Left ventricle myocardium inferior (tissue), 1 donor: ENCODE results near the gene ENDOD1. TPM values are rescaled to one million over a fixed set of nuclear protein-coding genes. Genes with fewer than 3 reads are reported as not detected.

Source experiments
- DNase-seq: peaks from one replicate; pipeline ENCODE4 v3.0.0-alpha.2; 2020
- H3K27ac ChIP-seq: fragments of 200-600 bp; replicated peaks from 2 replicates; pipeline ENCODE4 v1.8.0; 2021
- H3K27me3 ChIP-seq: fragments of 200-600 bp; 2 replicates; pipeline ENCODE4 v1.8.0; 2021; ENCODE audit warnings: low read depth
- H3K36me3 ChIP-seq: fragments of 200-600 bp; 2 replicates; pipeline ENCODE4 v1.8.0; 2021
- H3K4me1 ChIP-seq: fragments of 200-600 bp; 2 replicates; pipeline ENCODE4 v1.8.0; 2021
- H3K4me3 ChIP-seq: fragments of 200-600 bp; 2 replicates; pipeline ENCODE4 v1.8.0; 2021; ENCODE audit warnings: mild to moderate bottlenecking, moderate library complexity
- H3K9me3 ChIP-seq: fragments of 200-600 bp; replicated peaks from 2 replicates; pipeline ENCODE4 v1.8.0; 2021
- CTCF ChIP-seq: fragments of 200-600 bp; IDR thresholded peaks from 2 replicates; pipeline ENCODE4 v1.8.0; 2021; ENCODE audit warnings: antibody characterized with exemption, mild to moderate bottlenecking, borderline replicate concordance
- intact Hi-C: fragments of 100-400 bp; cut with micrococcal nuclease; formaldehyde crosslinking; loops from one replicate; pipeline ENCODE4 v1.11.0; 2022
- total RNA-seq: library from RNA; stranded (reverse); fragmentation: NEBNext Ultra II Directional; extraction: Animal tissue kit (Norgen Biotek cat#: 25700); gene quantifications from one replicate; pipeline ENCODE4 v1.2.1, GENCODE V29; 2021
- donor health status: DM: no; HTN: yes; CAD: no; lungs with severe emphysema.

The ENDOD1 gene
- total RNA-seq, 1 donor from 2014 or later = 11.3 TPM

- Histone ChIP-seq H3K27ac (peak overlapping the region; percentile 98), H3K36me3 (peaks cover 4% of the 10 kb centered on the region), H3K27me3 (no peaks in the 10 kb centered on the region), H3K9me3 (no peaks in the 10 kb centered on the region), H3K4me3 (peak overlapping the region; percentile 89), H3K4me1 (peaks cover 45% of the 10 kb centered on the region)
- no peak for TF ChIP-seq CTCF
- intact Hi-C loops = loop anchor here (5.0 kb wide), 1 partner anchor 79 kb away; no protein-coding TSS in a partner anchor
- peak; percentile 65 for DNase-seq
Measured at GRCh38 chr11:95068549-95068948, 21.1 kb upstream of the ENDOD1 start.

GRCh38 chr11:95070471-95070870 lies 19.2 kb upstream of the ENDOD1 start:
- intact Hi-C loops = no loop called here
- H3K27ac ChIP-seq = no peak overlapping the region
- no peaks in the 10 kb centered on the region for H3K27me3 ChIP-seq
- no peaks in the 10 kb centered on the region for H3K9me3 ChIP-seq
- H3K36me3 ChIP-seq = peaks cover 4% of the 10 kb centered on the region
- H3K4me1 ChIP-seq = peaks cover 60% of the 10 kb centered on the region
- no peak for DNase-seq
- no peak overlapping the region for H3K4me3 ChIP-seq
- TF ChIP-seq CTCF = no peak

GRCh38 chr11:95072948-95073347 lies 16.7 kb upstream of the ENDOD1 start:
- Histone ChIP-seq H3K4me3 (no peak overlapping the region), H3K4me1 (peaks cover 45% of the 10 kb centered on the region), H3K36me3 (peaks cover 4% of the 10 kb centered on the region), H3K27me3 (no peaks in the 10 kb centered on the region), H3K27ac (no peak overlapping the region), H3K9me3 (no peaks in the 10 kb centered on the region)
- no peak for DNase-seq
- no peak for TF ChIP-seq CTCF
- intact Hi-C loops = no loop called here

- H3K9me3 ChIP-seq = no peaks in the 10 kb centered on the region
- H3K27ac ChIP-seq = peak overlapping the region; percentile 57
- no peak for TF ChIP-seq CTCF
- H3K4me3 ChIP-seq = no peak overlapping the region
- peaks cover 28% of the 10 kb centered on the region for H3K4me1 ChIP-seq
- DNase-seq = peak; percentile 78
- intact Hi-C loops = no loop called here
- peaks cover 4% of the 10 kb centered on the region for H3K36me3 ChIP-seq
- H3K27me3 ChIP-seq = no peaks in the 10 kb centered on the region
Measured at GRCh38 chr11:95074792-95075563, 14.7 kb upstream of the ENDOD1 start.

GRCh38 chr11:95076416-95076815 lies 13.2 kb upstream of the ENDOD1 start:
- Histone ChIP-seq H3K9me3 (no peaks in the 10 kb centered on the region), H3K27me3 (no peaks in the 10 kb centered on the region), H3K36me3 (peaks cover 4% of the 10 kb centered on the region), H3K4me3 (no peak overlapping the region), H3K27ac (peak overlapping the region; percentile 57), H3K4me1 (peaks cover 30% of the 10 kb centered on the region)
- no peak for TF ChIP-seq CTCF
- DNase-seq = no peak
- intact Hi-C loops = no loop called here
